GM23338 (cell line): ENCODE measurements around the gene TMEM229A. TPM values are rescaled to one million over a fixed set of nuclear protein-coding genes. Genes with fewer than 3 reads are reported as not detected.

ENCODE experiments used
- ATAC-seq: fragments of 200-7000 bp; cut with Tn5 transposase; 3 replicates; pipeline ENCODE4 v1.9.1; 2020
- DNase-seq: peaks from one replicate; pipeline ENCODE4 v3.0.0-alpha.2; 2015; ENCODE audit warnings: low spot score
- H2AFZ ChIP-seq: fragments of 200-600 bp; sonication (generic); 2 replicates; pipeline ENCODE4 v1.8.0; 2016; ENCODE audit warnings: antibody characterized with exemption, mild to moderate bottlenecking, moderate library complexity
- H3F3A ChIP-seq: fragments of 200-600 bp; sonication (generic); replicated peaks from 2 replicates; pipeline ENCODE4 v1.8.0; 2017; ENCODE audit warnings: antibody characterized with exemption, mixed run types, low read depth
- H3K27ac ChIP-seq: fragments of 200-600 bp; sonication (generic); 2 replicates; pipeline ENCODE4 v1.6.1; 2016; ENCODE audit warnings: low read depth
- H3K27me3 ChIP-seq: fragments of 200-600 bp; sonication (generic); 2 replicates; pipeline ENCODE4 v1.8.0; 2016; ENCODE audit warnings: mild to moderate bottlenecking, mixed run types, moderate library complexity; ENCODE audit not compliant: insufficient read depth
- H3K36me3 ChIP-seq: fragments of 200-600 bp; sonication (generic); 2 replicates; pipeline ENCODE4 v1.8.0; 2016; ENCODE audit warnings: mild to moderate bottlenecking; ENCODE audit not compliant: insufficient read depth
- H3K4me1 ChIP-seq: fragments of 200-600 bp; sonication (generic); 2 replicates; pipeline ENCODE4 v1.8.0; 2016; ENCODE audit warnings: mild to moderate bottlenecking, moderate library complexity; ENCODE audit not compliant: insufficient read depth
- H3K4me2 ChIP-seq: fragments of 200-600 bp; sonication (generic); 2 replicates; pipeline ENCODE4 v1.7.1; 2017; ENCODE audit warnings: mixed run types
- H3K4me3 ChIP-seq: fragments of 200-600 bp; sonication (generic); 2 replicates; pipeline ENCODE4 v1.6.1; 2016; ENCODE audit warnings: mixed run types
- H3K79me2 ChIP-seq: fragments of 200-600 bp; sonication (generic); replicated peaks from 2 replicates; pipeline ENCODE4 v1.8.0; 2017; ENCODE audit warnings: mild to moderate bottlenecking; ENCODE audit not compliant: insufficient read depth
- H3K9me2 ChIP-seq: fragments of 200-600 bp; sonication (generic); 2 replicates; pipeline ENCODE4 v1.8.0; 2017; ENCODE audit not compliant: insufficient read depth
- H4K20me1 ChIP-seq: fragments of 200-600 bp; sonication (generic); replicated peaks from 2 replicates; pipeline ENCODE4 v1.8.0; 2017; ENCODE audit warnings: mild to moderate bottlenecking; ENCODE audit not compliant: insufficient read depth
- H3K27ac Mint-ChIP-seq: 2 replicates; pipeline ENCODE4 v1.8.0; 2020; ENCODE audit warnings: inconsistent platforms, mild to moderate bottlenecking, moderate library complexity, mixed read lengths
- H3K27me3 Mint-ChIP-seq: 3 replicates; pipeline ENCODE4 v1.8.0; 2022; ENCODE audit warnings: low read depth, mild to moderate bottlenecking, moderate library complexity, mixed read lengths, inconsistent platforms; ENCODE audit not compliant: insufficient read depth, poor library complexity
- H3K36me3 Mint-ChIP-seq: 3 replicates; pipeline ENCODE4 v1.8.0; 2021; ENCODE audit warnings: low read depth, mild to moderate bottlenecking, inconsistent platforms, moderate library complexity, mixed read lengths
- H3K4me1 Mint-ChIP-seq: 3 replicates; pipeline ENCODE4 v1.8.0; 2020; ENCODE audit warnings: mild to moderate bottlenecking, inconsistent platforms, mixed read lengths
- H3K4me3 Mint-ChIP-seq: 3 replicates; pipeline ENCODE4 v1.8.0; 2021; ENCODE audit warnings: moderate library complexity, mild to moderate bottlenecking, inconsistent platforms, mixed read lengths
- H3K9me3 Mint-ChIP-seq: 3 replicates; pipeline ENCODE4 v1.8.0; 2020; ENCODE audit warnings: moderate library complexity, mild to moderate bottlenecking, inconsistent platforms, mixed read lengths
- NANOG ChIP-seq: IDR thresholded peaks from 2 replicates; pipeline ENCODE4 v1.6.1; 2016; ENCODE audit warnings: antibody characterized with exemption, borderline replicate concordance
- STAT1 ChIP-seq: IDR thresholded peaks from one replicate; pipeline ENCODE4 v1.6.1; 2016; ENCODE audit warnings: antibody characterized with exemption; ENCODE audit not compliant: unreplicated experiment
- ZNF331 ChIP-seq: fragments of 250-450 bp; sonication (Bioruptor Pico); IDR thresholded peaks from 2 replicates; pipeline ENCODE4 v1.5.0; 2020; ENCODE audit warnings: low read depth, mild to moderate bottlenecking, moderate library complexity
- polyA plus RNA-seq: library from polyadenylated mRNA; unstranded; fragments of >200 nt; fragmentation: Nextera tagmentation; extraction: Ambion mirVana; gene quantifications from 2 replicates; pipeline ENCODE4 v1.2.1, GENCODE V29; 2016
- total RNA-seq: library from RNA; depleted of rRNA; stranded (reverse); fragments of >200 nt; shearing (Covaris generic); gene quantifications from 2 replicates; pipeline ENCODE4 v1.2.3, GENCODE V29; 2014
- TF ChIP-seq, protein P1 (sequence below): fragments of 250-450 bp; sonication (Bioruptor Pico); IDR thresholded peaks from 2 replicates; pipeline ENCODE4 v1.5.0; 2020; ENCODE audit warnings: mild to moderate bottlenecking, moderate library complexity
- TF ChIP-seq, protein P2 (sequence below): IDR thresholded peaks from one replicate; pipeline ENCODE4 v1.6.1; 2018; ENCODE audit warnings: antibody characterized with exemption; ENCODE audit not compliant: unreplicated experiment
- TF ChIP-seq, protein P3 (sequence below): IDR thresholded peaks from 2 replicates; pipeline ENCODE4 v1.6.1; 2016; ENCODE audit warnings: antibody characterized with exemption

Gene TMEM229A
- total and polyA plus RNA-seq, 2 experiments from 2014 or later: 0.63 to 0.80 TPM

DNA sequence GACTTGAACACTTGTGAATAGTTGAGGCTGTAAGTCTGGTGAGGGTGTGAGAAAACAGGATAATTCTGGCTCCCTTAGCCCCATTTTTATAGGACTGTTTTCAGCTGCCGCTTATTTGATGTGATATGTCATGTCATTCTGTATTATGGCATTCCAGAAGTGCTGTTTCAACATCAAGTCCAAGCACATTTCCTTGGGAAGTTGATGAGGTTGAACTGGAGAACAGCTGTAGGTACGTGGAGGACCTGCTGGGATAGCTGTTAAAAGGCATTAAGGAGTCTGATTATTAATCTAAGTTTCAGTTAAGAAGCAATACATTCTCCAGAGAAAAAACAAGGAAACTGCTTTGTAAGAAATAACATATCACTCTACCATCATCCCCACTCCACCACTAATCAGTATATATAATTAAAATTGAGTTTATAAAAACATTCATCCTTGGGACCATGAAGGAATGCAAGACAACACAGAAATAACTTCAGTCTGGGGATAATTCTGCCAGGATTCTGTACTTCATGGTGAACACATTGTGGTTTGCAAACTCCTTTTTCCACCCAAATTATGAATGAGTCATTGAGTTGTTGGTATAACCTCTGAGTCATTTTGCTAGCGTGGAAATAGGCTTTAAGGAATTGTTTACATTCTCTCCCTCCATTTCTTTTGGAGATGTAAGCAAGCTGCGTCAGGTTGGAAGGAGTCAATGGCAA lies 39.9 kb upstream of the TMEM229A start (continued):
- TF ChIP-seq, protein P1, sequence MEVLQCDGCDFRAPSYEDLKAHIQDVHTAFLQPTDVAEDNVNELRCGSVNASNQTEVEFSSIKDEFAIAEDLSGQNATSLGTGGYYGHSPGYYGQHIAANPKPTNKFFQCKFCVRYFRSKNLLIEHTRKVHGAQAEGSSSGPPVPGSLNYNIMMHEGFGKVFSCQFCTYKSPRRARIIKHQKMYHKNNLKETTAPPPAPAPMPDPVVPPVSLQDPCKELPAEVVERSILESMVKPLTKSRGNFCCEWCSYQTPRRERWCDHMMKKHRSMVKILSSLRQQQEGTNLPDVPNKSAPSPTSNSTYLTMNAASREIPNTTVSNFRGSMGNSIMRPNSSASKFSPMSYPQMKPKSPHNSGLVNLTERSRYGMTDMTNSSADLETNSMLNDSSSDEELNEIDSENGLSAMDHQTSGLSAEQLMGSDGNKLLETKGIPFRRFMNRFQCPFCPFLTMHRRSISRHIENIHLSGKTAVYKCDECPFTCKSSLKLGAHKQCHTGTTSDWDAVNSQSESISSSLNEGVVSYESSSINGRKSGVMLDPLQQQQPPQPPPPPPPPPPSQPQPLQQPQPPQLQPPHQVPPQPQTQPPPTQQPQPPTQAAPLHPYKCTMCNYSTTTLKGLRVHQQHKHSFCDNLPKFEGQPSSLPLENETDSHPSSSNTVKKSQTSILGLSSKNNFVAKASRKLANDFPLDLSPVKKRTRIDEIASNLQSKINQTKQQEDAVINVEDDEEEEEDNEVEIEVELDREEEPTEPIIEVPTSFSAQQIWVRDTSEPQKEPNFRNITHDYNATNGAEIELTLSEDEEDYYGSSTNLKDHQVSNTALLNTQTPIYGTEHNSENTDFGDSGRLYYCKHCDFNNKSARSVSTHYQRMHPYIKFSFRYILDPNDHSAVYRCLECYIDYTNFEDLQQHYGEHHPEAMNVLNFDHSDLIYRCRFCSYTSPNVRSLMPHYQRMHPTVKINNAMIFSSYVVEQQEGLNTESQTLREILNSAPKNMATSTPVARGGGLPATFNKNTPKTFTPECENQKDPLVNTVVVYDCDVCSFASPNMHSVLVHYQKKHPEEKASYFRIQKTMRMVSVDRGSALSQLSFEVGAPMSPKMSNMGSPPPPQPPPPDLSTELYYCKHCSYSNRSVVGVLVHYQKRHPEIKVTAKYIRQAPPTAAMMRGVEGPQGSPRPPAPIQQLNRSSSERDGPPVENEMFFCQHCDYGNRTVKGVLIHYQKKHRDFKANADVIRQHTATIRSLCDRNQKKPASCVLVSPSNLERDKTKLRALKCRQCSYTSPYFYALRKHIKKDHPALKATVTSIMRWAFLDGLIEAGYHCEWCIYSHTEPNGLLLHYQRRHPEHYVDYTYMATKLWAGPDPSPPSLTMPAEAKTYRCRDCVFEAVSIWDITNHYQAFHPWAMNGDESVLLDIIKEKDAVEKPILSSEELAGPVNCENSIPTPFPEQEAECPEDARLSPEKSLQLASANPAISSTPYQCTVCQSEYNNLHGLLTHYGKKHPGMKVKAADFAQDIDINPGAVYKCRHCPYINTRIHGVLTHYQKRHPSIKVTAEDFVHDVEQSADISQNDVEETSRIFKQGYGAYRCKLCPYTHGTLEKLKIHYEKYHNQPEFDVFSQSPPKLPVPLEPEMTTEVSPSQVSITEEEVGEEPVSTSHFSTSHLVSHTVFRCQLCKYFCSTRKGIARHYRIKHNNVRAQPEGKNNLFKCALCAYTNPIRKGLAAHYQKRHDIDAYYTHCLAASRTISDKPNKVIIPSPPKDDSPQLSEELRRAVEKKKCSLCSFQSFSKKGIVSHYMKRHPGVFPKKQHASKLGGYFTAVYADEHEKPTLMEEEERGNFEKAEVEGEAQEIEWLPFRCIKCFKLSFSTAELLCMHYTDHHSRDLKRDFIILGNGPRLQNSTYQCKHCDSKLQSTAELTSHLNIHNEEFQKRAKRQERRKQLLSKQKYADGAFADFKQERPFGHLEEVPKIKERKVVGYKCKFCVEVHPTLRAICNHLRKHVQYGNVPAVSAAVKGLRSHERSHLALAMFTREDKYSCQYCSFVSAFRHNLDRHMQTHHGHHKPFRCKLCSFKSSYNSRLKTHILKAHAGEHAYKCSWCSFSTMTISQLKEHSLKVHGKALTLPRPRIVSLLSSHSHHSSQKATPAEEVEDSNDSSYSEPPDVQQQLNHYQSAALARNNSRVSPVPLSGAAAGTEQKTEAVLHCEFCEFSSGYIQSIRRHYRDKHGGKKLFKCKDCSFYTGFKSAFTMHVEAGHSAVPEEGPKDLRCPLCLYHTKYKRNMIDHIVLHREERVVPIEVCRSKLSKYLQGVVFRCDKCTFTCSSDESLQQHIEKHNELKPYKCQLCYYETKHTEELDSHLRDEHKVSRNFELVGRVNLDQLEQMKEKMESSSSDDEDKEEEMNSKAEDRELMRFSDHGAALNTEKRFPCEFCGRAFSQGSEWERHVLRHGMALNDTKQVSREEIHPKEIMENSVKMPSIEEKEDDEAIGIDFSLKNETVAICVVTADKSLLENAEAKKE (CRISPR knock-in tag): no peak
- TF ChIP-seq ZNF331 (CRISPR knock-in tag): no peak
- no peak for TF ChIP-seq STAT1

DNA sequence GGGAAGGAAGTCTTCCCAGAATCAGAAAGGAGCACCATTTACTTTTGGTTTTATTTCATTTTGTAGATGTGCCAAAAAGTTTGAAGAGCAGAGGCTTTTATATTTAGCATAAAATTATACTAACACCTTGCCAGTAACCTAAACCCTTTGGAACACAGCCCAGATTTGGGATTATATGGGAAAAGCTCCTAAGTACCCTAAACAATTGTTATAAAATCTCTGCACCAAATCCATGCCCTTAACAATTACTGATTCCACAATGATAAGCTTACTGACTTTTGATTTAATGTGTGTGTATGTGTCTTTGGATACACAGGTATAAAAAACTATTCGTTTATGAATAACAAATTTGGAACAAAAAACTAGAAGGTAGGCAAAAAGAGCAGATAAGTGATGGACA lies 39.0 kb upstream of the TMEM229A start:
- no peak overlapping the region for H3K4me3 ChIP-seq
- no peaks in the 10 kb centered on the region for H3K79me2 ChIP-seq
- no peaks in the 10 kb centered on the region for H3F3A ChIP-seq
- peaks cover 1% of the 10 kb centered on the region for H3K27me3 Mint-ChIP-seq
- DNase-seq: no peak
- no peaks in the 10 kb centered on the region for H3K27me3 ChIP-seq
- H2AFZ ChIP-seq: no peak overlapping the region
- no peaks in the 10 kb centered on the region for H3K4me1 ChIP-seq
- no peak overlapping the region for H3K27ac ChIP-seq
- ATAC-seq: no peak
- no peaks in the 10 kb centered on the region for H3K9me2 ChIP-seq
- no peaks in the 10 kb centered on the region for H3K4me1 Mint-ChIP-seq
- H3K4me2 ChIP-seq: no peak overlapping the region
- H3K36me3 Mint-ChIP-seq: no peaks in the 10 kb centered on the region
- no peak overlapping the region for H3K4me3 Mint-ChIP-seq
- no peaks in the 10 kb centered on the region for H3K9me3 Mint-ChIP-seq
- H3K36me3 ChIP-seq: no peaks in the 10 kb centered on the region
- no peaks in the 10 kb centered on the region for H4K20me1 ChIP-seq
- no peak overlapping the region for H3K27ac Mint-ChIP-seq
- TF ChIP-seq, protein P2, sequence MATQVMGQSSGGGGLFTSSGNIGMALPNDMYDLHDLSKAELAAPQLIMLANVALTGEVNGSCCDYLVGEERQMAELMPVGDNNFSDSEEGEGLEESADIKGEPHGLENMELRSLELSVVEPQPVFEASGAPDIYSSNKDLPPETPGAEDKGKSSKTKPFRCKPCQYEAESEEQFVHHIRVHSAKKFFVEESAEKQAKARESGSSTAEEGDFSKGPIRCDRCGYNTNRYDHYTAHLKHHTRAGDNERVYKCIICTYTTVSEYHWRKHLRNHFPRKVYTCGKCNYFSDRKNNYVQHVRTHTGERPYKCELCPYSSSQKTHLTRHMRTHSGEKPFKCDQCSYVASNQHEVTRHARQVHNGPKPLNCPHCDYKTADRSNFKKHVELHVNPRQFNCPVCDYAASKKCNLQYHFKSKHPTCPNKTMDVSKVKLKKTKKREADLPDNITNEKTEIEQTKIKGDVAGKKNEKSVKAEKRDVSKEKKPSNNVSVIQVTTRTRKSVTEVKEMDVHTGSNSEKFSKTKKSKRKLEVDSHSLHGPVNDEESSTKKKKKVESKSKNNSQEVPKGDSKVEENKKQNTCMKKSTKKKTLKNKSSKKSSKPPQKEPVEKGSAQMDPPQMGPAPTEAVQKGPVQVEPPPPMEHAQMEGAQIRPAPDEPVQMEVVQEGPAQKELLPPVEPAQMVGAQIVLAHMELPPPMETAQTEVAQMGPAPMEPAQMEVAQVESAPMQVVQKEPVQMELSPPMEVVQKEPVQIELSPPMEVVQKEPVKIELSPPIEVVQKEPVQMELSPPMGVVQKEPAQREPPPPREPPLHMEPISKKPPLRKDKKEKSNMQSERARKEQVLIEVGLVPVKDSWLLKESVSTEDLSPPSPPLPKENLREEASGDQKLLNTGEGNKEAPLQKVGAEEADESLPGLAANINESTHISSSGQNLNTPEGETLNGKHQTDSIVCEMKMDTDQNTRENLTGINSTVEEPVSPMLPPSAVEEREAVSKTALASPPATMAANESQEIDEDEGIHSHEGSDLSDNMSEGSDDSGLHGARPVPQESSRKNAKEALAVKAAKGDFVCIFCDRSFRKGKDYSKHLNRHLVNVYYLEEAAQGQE: no peak
- no peak for TF ChIP-seq NANOG
- TF ChIP-seq ZNF331 (CRISPR knock-in tag): no peak
- TF ChIP-seq, protein P3, sequence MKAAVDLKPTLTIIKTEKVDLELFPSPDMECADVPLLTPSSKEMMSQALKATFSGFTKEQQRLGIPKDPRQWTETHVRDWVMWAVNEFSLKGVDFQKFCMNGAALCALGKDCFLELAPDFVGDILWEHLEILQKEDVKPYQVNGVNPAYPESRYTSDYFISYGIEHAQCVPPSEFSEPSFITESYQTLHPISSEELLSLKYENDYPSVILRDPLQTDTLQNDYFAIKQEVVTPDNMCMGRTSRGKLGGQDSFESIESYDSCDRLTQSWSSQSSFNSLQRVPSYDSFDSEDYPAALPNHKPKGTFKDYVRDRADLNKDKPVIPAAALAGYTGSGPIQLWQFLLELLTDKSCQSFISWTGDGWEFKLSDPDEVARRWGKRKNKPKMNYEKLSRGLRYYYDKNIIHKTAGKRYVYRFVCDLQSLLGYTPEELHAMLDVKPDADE: no peak
